Loucy (cell line): Measurements from ENCODE around the gene IL11.

ENCODE experiments used
- CTCF ChIP-seq: fragments of 200-600 bp; sonication (generic); conservative IDR thresholded peaks from 2 replicates; pipeline ENCODE4 v1.5.1; 2014; ENCODE audit warnings: mild to moderate bottlenecking, antibody characterized with exemption, low read length
- EZH2phosphoT487 ChIP-seq: fragments of 200-600 bp; IDR thresholded peaks from 2 replicates; pipeline ENCODE4 v1.6.1; 2018; ENCODE audit warnings: antibody characterized with exemption, mild to moderate bottlenecking, moderate library complexity, borderline replicate concordance

GRCh38 chr19:55384920-55385723, 14.9 kb upstream of the IL11 start:
- TF ChIP-seq CTCF = no peak
- TF ChIP-seq EZH2phosphoT487 = no peak
